B cell (primary cell): ENCODE measurements around the gene PPP1R12C. TPM values are rescaled to one million over a fixed set of nuclear protein-coding genes. Genes with fewer than 3 reads are reported as not detected.

Source experiments
- ATAC-seq: fragments of 200-7000 bp; cut with Tn5 transposase; one replicate; pipeline ENCODE4 v1.10.0; 2021; ENCODE audit warnings: low read depth, mild to moderate bottlenecking, moderate number of reproducible peaks, moderate library complexity
- CTCF ChIA-PET: fragments of 350-600 bp; sonication (Branson Sonifier 250); formaldehyde crosslinking; loops from one replicate; lab custom pipeline; 2021; ENCODE audit warnings: antibody characterized with exemption, inconsistent platforms; lab: Charles Lee
- POLR2A ChIA-PET: fragments of 350-600 bp; sonication (Branson Sonifier 250); formaldehyde crosslinking; loops from one replicate; lab custom pipeline; 2021; ENCODE audit warnings: antibody characterized with exemption; lab: Charles Lee
- DNase-seq: peaks from one replicate; pipeline ENCODE4 v3.0.0; 2013
- H2AFZ ChIP-seq: 2 replicates; pipeline ENCODE4 v1.6.1; 2012; ENCODE audit warnings: mild to moderate bottlenecking, low read depth, low read length; ENCODE audit not compliant: insufficient read depth, poor library complexity, severe bottlenecking
- H3K27ac ChIP-seq, 2 donors: 1 replicate in 1 of 2; 2 replicates in 1 of 2; pipeline ENCODE4 v1.5.1; 2012 to 2013; ENCODE audit warnings: low read length in 2 of 2, mild to moderate bottlenecking in 2 of 2, moderate library complexity in 1 of 2
- H3K27me3 ChIP-seq, 4 experiments: fragments of 200-600 bp in 1 of 4; sonication (generic) in 1 of 4; replicated peaks in 1 of 4; 1 replicate in 2 of 4; 2 replicates in 2 of 4; pipeline versions ENCODE4 v1.6.1 to v1.7.0; 2013 to 2016; ENCODE audit warnings: low read length in 3 of 4, mild to moderate bottlenecking in 2 of 4, mixed read lengths in 1 of 4, moderate library complexity in 1 of 4; ENCODE audit not compliant: insufficient read depth in 4 of 4, control insufficient read depth in 3 of 4; ENCODE audit errors: control extremely low read depth in 1 of 4
- H3K36me3 ChIP-seq, 2 experiments: replicated peaks in 1 of 2; 1 replicate in 1 of 2; 2 replicates in 1 of 2; pipeline versions ENCODE4 v1.6.1 to v1.7.1; 2013; ENCODE audit warnings: low read length in 1 of 2; ENCODE audit not compliant: insufficient read depth in 2 of 2, control insufficient read depth in 1 of 2; ENCODE audit errors: control extremely low read depth in 1 of 2, extremely low read depth in 1 of 2
- H3K4me1 ChIP-seq, 2 donors: fragments of 200-600 bp in 1 of 2; sonication (generic) in 1 of 2; 1 replicate in 1 of 2; 2 replicates in 1 of 2; pipeline versions ENCODE4 v1.5.1 to v1.6.1; 2013 to 2017; ENCODE audit warnings: low read length in 2 of 2; ENCODE audit not compliant: control insufficient read depth in 2 of 2, insufficient read depth in 2 of 2
- H3K4me2 ChIP-seq: replicated peaks from 2 replicates; pipeline ENCODE3; 2012; ENCODE audit warnings: mild to moderate bottlenecking, low read depth, low read length; ENCODE audit not compliant: poor library complexity, severe bottlenecking
- H3K4me3 ChIP-seq, 5 experiments: fragments of 200-600 bp in 1 of 5; sonication (generic) in 1 of 5; 1 replicate in 3 of 5; 2 replicates in 2 of 5; pipeline versions ENCODE4 v1.5.1 to v1.7.0; 2011 to 2016; ENCODE audit warnings: low read length in 4 of 5, mild to moderate bottlenecking in 4 of 5, low read depth in 2 of 5, control low read depth in 1 of 5, moderate library complexity in 1 of 5; ENCODE audit not compliant: insufficient read depth in 1 of 5; ENCODE audit errors: control extremely low read depth in 1 of 5, extremely low read depth in 1 of 5
- H3K79me2 ChIP-seq: fragments of 200-600 bp; sonication (generic); one replicate; pipeline ENCODE4 v1.6.0; 2016; ENCODE audit warnings: low read length; ENCODE audit not compliant: control insufficient read depth, insufficient read depth
- H3K9ac ChIP-seq: fragments of 200-600 bp; sonication (generic); 2 replicates; pipeline ENCODE4 v1.6.1; 2017; ENCODE audit warnings: mild to moderate bottlenecking, low read length, moderate library complexity
- H3K9me3 ChIP-seq, 3 donors: one replicate each; pipeline versions ENCODE4 v1.6.1 to v1.7.1; 2013; ENCODE audit warnings: low read length in 2 of 3; ENCODE audit not compliant: control insufficient read depth in 2 of 3, insufficient read depth in 1 of 3; ENCODE audit errors: control extremely low read depth in 1 of 3
- H4K20me1 ChIP-seq: 2 replicates; pipeline ENCODE4 v1.6.0; 2012; ENCODE audit warnings: mild to moderate bottlenecking, low read length; ENCODE audit not compliant: insufficient read depth, control insufficient read depth, poor library complexity, severe bottlenecking
- H3K27ac Mint-ChIP-seq: one replicate; pipeline ENCODE4 v1.8.0; 2021; ENCODE audit warnings: mixed read lengths
- H3K27me3 Mint-ChIP-seq: one replicate; pipeline ENCODE4 v1.8.0; 2021; ENCODE audit warnings: mixed read lengths
- H3K4me1 Mint-ChIP-seq: one replicate; pipeline ENCODE4 v1.8.0; 2021; ENCODE audit warnings: mixed read lengths
- H3K4me3 Mint-ChIP-seq: one replicate; pipeline ENCODE4 v1.8.0; 2021; ENCODE audit warnings: mixed read lengths
- H3K9me3 Mint-ChIP-seq: one replicate; pipeline ENCODE4 v1.8.0; 2022; ENCODE audit warnings: mixed read lengths; ENCODE audit not compliant: insufficient read depth
- EZH2 ChIP-seq: IDR thresholded peaks from 2 replicates; pipeline ENCODE4 v1.6.1; 2012; ENCODE audit warnings: borderline replicate concordance, low read depth, mild to moderate bottlenecking, moderate library complexity, low read length; ENCODE audit not compliant: insufficient read depth, poor library complexity, severe bottlenecking
- WGBS: methylation state at CpG from one replicate; pipeline ENCODE4 v1.1.5; 2013; ENCODE audit warnings: missing lambda C conversion rate; ENCODE audit not compliant: insufficient coverage; 5-methylcytosine and 5-hydroxymethylcytosine counted together
- intact Hi-C: fragments of 100-400 bp; cut with micrococcal nuclease; formaldehyde crosslinking; loops from one replicate; pipeline ENCODE4 v1.10.0; 2022
- polyA plus RNA-seq: library from polyadenylated mRNA; depleted of rRNA; stranded (reverse); fragments of >200 nt; gene quantifications from 2 replicates; pipeline ENCODE4 v1.2.3, GENCODE V29; 2012
- total RNA-seq, 2 donors: library from RNA; stranded (reverse); fragments of 120-200 nt in 1 of 2; gene quantifications; 1 replicate in 1 of 2; 2 replicates in 1 of 2; pipeline versions ENCODE4 v1.2.3 to v1.2.4, GENCODE V29; 2013 to 2022
- TF ChIP-seq, protein P1 (sequence below): fragments of 200-600 bp; IDR thresholded peaks from one replicate; pipeline ENCODE4 v1.8.0; 2022; ENCODE audit warnings: antibody characterized with exemption, mild to moderate bottlenecking

The PPP1R12C gene
- total and polyA plus RNA-seq, 2 donors (not counting 1 experiment from before 2014, with no cell fraction given) = 145 to 179 TPM

DNA sequence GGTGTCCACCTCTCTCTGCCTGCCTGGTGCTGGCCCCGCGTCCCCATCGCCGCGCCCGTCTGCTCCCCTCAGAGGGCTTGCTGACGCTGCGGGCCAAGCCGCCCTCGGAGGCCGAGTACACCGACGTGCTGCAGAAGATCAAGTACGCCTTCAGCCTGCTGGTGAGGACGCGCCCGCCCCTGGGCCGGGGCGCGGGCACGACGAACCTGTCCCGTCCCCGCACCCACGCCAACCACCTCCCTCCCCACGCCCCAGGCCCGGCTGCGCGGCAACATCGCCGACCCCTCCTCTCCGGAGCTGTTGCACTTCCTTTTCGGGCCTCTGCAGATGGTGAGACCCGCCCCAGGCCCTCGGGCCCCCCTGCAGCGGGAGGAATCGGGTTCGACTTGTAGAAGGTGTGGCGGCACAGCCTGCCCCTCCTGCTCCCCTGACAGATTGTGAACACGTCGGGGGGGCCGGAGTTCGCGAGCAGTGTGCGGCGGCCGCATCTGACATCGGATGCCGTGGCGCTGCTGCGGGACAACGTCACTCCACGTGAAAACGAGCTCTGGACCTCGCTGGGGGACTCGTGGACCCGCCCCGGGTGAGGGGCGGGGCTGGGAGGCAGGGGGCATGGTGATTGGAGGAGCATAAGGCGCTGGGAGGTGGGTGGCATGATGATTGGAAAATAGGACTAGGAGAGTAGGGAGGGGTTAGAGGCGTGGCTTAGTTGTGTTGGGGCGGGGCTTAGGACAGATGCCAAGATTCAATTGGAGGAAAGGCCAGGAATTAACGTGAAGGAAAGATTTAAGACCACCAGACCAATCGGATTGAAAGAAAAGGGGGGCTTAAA lies 35.2 kb downstream of the PPP1R12C start:
- ATAC-seq = no peak
- TF ChIP-seq, protein P1, sequence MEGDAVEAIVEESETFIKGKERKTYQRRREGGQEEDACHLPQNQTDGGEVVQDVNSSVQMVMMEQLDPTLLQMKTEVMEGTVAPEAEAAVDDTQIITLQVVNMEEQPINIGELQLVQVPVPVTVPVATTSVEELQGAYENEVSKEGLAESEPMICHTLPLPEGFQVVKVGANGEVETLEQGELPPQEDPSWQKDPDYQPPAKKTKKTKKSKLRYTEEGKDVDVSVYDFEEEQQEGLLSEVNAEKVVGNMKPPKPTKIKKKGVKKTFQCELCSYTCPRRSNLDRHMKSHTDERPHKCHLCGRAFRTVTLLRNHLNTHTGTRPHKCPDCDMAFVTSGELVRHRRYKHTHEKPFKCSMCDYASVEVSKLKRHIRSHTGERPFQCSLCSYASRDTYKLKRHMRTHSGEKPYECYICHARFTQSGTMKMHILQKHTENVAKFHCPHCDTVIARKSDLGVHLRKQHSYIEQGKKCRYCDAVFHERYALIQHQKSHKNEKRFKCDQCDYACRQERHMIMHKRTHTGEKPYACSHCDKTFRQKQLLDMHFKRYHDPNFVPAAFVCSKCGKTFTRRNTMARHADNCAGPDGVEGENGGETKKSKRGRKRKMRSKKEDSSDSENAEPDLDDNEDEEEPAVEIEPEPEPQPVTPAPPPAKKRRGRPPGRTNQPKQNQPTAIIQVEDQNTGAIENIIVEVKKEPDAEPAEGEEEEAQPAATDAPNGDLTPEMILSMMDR = no peak
- TF ChIP-seq EZH2 = peak; percentile 35
- peak overlapping the region; percentile 60 for H2AFZ ChIP-seq

GRCh38 chr19:55081770-55082019 lies 35.7 kb downstream of the PPP1R12C start:
- TF ChIP-seq EZH2 = no peak
- TF ChIP-seq, protein P1 = no peak
- ChIA-PET POLR2A (no interaction called here), CTCF (no interaction called here)
- Mint-ChIP-seq H3K27me3 (peaks cover 60% of the 10 kb centered on the region), H3K4me3 (peak overlapping the region; percentile 88), H3K9me3 (peaks cover 7% of the 10 kb centered on the region), H3K27ac (no peak overlapping the region), H3K4me1 (peaks cover 33% of the 10 kb centered on the region)
- H3K27me3 ChIP-seq = peaks cover 0 to 84% (median 28%) of the 10 kb centered on the region in 4 experiments
- H3K79me2 ChIP-seq = no peaks in the 10 kb centered on the region
- H3K9ac ChIP-seq = peak overlapping the region; percentile 65
- ATAC-seq = no peak
- peaks cover 31 to 32% of the 10 kb centered on the region in 2 donors for H3K4me1 ChIP-seq
- H3K4me3 ChIP-seq = peak overlapping the region in 4 of 5 experiments; percentile 39 to 84 (median 59)
- peaks cover 0 to 53% (median 4%) of the 10 kb centered on the region in 3 donors for H3K9me3 ChIP-seq
- intact Hi-C loops = loop anchor here (1.0 kb wide), 1 partner anchor 18 kb away; the partner anchor contains the start of gene RDH13
- no peaks in the 10 kb centered on the region for H3K36me3 ChIP-seq
- WGBS = 13% methylated on average over 22 of the region's 22 CpGs
- peak overlapping the region; percentile 96 for H3K4me2 ChIP-seq
- no peak overlapping the region for H3K27ac ChIP-seq
- no peaks in the 10 kb centered on the region for H4K20me1 ChIP-seq
- DNase-seq = no peak
- peak overlapping the region; percentile 60 for H2AFZ ChIP-seq

More for the DNA sequence above, 35.2 kb downstream of the PPP1R12C start:
- Histone ChIP-seq H3K4me1 (peaks cover 36 to 37% of the 10 kb centered on the region in 2 donors), H3K9ac (peak overlapping the region; percentile 65), H3K4me3 (peak overlapping the region in 3 of 5 experiments; percentile 55 to 84 (median 63)), H3K4me2 (peak overlapping the region; percentile 96), H3K27ac (no peak overlapping the region), H3K9me3 (peaks cover 0 to 57% (median 4%) of the 10 kb centered on the region in 3 donors), H3K27me3 (peaks cover 0 to 84% (median 30%) of the 10 kb centered on the region in 4 experiments), H4K20me1 (peaks cover 5% of the 10 kb centered on the region), H3K79me2 (no peaks in the 10 kb centered on the region), H3K36me3 (no peaks in the 10 kb centered on the region)
- DNase-seq = peak; percentile 55
- H3K27ac Mint-ChIP-seq = peak overlapping the region; percentile 7
- ChIA-PET CTCF (interaction anchor here (1.2 kb wide), 1 partner anchor 59 kb away, joined by 3 read pairs; no protein-coding TSS in a partner anchor), POLR2A (no interaction called here)
- peaks cover 55% of the 10 kb centered on the region for H3K27me3 Mint-ChIP-seq
- intact Hi-C loops = no loop called here
- H3K9me3 Mint-ChIP-seq = peaks cover 7% of the 10 kb centered on the region
- 7% methylated on average over 64 of the region's 64 CpGs for WGBS
- H3K4me3 Mint-ChIP-seq = peak overlapping the region; percentile 88
- H3K4me1 Mint-ChIP-seq = peaks cover 38% of the 10 kb centered on the region
